ENCODE results near the gene AMH.

The AMH gene

GRCh38 chr19:2249880-2250765 is 1.0 kb downstream of the AMH start:
- no peak for DNase-seq (ENCODE audit: low spot score)

- no peak for DNase-seq (ENCODE audit: low spot score)
Observed at GRCh38 chr19:2250766-2251105, 1.6 kb downstream of the AMH start.

GRCh38 chr19:2251106-2252054 is 2.3 kb downstream of the AMH start:
- DNase-seq (ENCODE audit: low spot score): no peak

- DNase-seq (ENCODE audit: low spot score): no peak
Observed at GRCh38 chr19:2252055-2252796, 3.1 kb downstream of the AMH start.

- no peak for DNase-seq (ENCODE audit: low spot score)
Observed at GRCh38 chr19:2252797-2253105, 3.6 kb downstream of the AMH start.

- DNase-seq (ENCODE audit: low spot score): no peak
Observed at GRCh38 chr19:2253106-2254063, 4.3 kb downstream of the AMH start.

- DNase-seq (ENCODE audit: low spot score): no peak
Observed at GRCh38 chr19:2254064-2254872, 5.1 kb downstream of the AMH start.

- DNase-seq (ENCODE audit: low spot score): no peak
Observed at GRCh38 chr19:2255112-2255845, 6.2 kb downstream of the AMH start.

GRCh38 chr19:2255982-2256685 is 7.0 kb downstream of the AMH start, which contains the start of gene JSRP1:
Gene JSRP1, minus strand, starts transcription at chr19:2256417. Its CDS starts 1,103 bp downstream, at chr19:2255314.
- no peak for DNase-seq (ENCODE audit: low spot score)

- DNase-seq (ENCODE audit: low spot score): no peak
Observed at GRCh38 chr19:2259336-2259735, 10.2 kb downstream of the AMH start.

- DNase-seq (ENCODE audit: low spot score): peak; percentile 57
Observed at GRCh38 chr19:2260341-2260805, 11.2 kb downstream of the AMH start.

GRCh38 chr19:2261438-2262172 is 12.5 kb downstream of the AMH start:
- DNase-seq (ENCODE audit: low spot score): no peak

GRCh38 chr19:2266183-2266993 is 17.3 kb downstream of the AMH start:
- DNase-seq (ENCODE audit: low spot score): no peak

- DNase-seq (ENCODE audit: low spot score): no peak
Observed at GRCh38 chr19:2268480-2268830, 19.3 kb downstream of the AMH start.

GRCh38 chr19:2268861-2269243 is 19.7 kb downstream of the AMH start:
- no peak for DNase-seq (ENCODE audit: low spot score)

GRCh38 chr19:2269244-2270156 is 20.4 kb downstream of the AMH start:
- peak; percentile 97 for DNase-seq (ENCODE audit: low spot score)

GRCh38 chr19:2270157-2270422 is 21.0 kb downstream of the AMH start:
- DNase-seq (ENCODE audit: low spot score): no peak

All from LoVo (cell line).